IPS DF 6.9 (cell line): ENCODE measurements around the gene RLN3.
A peak's percentile ranks its signal among the peaks of the same experiment; 100 is the strongest.

Experiments used
- DNase-seq: peaks from one replicate; pipeline ENCODE4 v3.0.0-alpha.2; 2013; ENCODE audit warnings: low read depth, low spot score
- H3K27ac ChIP-seq: one replicate; pipeline ENCODE4 v1.5.1; 2013; ENCODE audit warnings: low read length, control low read depth
- H3K27me3 ChIP-seq: 2 replicates; pipeline ENCODE4 v1.6.1; 2013; ENCODE audit warnings: mild to moderate bottlenecking, low read length; ENCODE audit not compliant: control insufficient read depth, insufficient read depth
- H3K36me3 ChIP-seq: 2 replicates; pipeline ENCODE4 v1.6.1; 2013; ENCODE audit warnings: low read length; ENCODE audit not compliant: control insufficient read depth, insufficient read depth
- H3K4me1 ChIP-seq: 2 replicates; pipeline ENCODE4 v1.6.1; 2013; ENCODE audit warnings: low read length; ENCODE audit not compliant: control insufficient read depth, insufficient read depth
- H3K4me3 ChIP-seq: 2 replicates; pipeline ENCODE4 v1.5.1; 2013; ENCODE audit warnings: mild to moderate bottlenecking, low read length
- H3K9me3 ChIP-seq: 2 replicates; pipeline ENCODE4 v1.6.1; 2013; ENCODE audit warnings: low read length, inconsistent platforms; ENCODE audit not compliant: control insufficient read depth, insufficient read depth
- WGBS: extraction: QIAGEN DNeasy Blood & Tissue Kit; methylation state at CpG from one replicate; pipeline ENCODE4 v1.1.7; 2013; ENCODE audit warnings: mixed read lengths, missing lambda C conversion rate; ENCODE audit not compliant: insufficient read length, insufficient coverage; 5-methylcytosine and 5-hydroxymethylcytosine counted together

Gene RLN3, protein sequence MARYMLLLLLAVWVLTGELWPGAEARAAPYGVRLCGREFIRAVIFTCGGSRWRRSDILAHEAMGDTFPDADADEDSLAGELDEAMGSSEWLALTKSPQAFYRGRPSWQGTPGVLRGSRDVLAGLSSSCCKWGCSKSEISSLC

DNA sequence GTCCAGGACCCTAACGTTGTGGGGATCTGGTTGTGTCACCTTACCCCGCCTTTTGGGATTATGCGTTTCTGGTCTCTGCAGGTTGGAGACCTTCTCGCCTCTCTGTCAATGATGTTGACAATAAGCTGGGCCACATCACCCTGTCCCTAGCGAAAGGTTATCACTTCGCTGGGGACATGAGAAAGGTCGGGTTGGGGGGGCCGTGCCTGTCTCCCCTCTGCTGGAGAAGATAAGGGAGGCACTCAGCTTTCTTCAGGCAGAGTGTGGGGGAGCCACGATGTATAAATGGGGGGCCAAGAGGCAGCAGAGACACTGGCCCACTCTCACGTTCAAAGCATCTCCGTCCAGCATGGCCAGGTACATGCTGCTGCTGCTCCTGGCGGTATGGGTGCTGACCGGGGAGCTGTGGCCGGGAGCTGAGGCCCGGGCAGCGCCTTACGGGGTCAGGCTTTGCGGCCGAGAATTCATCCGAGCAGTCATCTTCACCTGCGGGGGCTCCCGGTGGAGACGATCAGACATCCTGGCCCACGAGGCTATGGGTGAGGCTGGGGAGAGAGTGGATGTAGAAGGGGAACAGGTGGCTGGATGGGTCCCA is at the start of gene RLN3:
Gene RLN3, plus strand, starts transcription at position 293 of the 595 bp plus-strand sequence. Its CDS starts 57 bp downstream, at position 350.
- WGBS, result no CpG with 5 or more reads among the region's 24 CpGs
- DNase-seq, result no peak
- Histone ChIP-seq H3K4me3 (no peak within 1 kb of the TSS), H3K27ac (no peak within 1 kb of the TSS), H3K27me3 (no peaks in the 10 kb centered on the region), H3K4me1 (no peaks in the 10 kb centered on the region; the same call in 1 of the 2 replicates), H3K9me3 (no peaks in the 10 kb centered on the region), H3K36me3 (no peaks in the 10 kb centered on the region)

DNA sequence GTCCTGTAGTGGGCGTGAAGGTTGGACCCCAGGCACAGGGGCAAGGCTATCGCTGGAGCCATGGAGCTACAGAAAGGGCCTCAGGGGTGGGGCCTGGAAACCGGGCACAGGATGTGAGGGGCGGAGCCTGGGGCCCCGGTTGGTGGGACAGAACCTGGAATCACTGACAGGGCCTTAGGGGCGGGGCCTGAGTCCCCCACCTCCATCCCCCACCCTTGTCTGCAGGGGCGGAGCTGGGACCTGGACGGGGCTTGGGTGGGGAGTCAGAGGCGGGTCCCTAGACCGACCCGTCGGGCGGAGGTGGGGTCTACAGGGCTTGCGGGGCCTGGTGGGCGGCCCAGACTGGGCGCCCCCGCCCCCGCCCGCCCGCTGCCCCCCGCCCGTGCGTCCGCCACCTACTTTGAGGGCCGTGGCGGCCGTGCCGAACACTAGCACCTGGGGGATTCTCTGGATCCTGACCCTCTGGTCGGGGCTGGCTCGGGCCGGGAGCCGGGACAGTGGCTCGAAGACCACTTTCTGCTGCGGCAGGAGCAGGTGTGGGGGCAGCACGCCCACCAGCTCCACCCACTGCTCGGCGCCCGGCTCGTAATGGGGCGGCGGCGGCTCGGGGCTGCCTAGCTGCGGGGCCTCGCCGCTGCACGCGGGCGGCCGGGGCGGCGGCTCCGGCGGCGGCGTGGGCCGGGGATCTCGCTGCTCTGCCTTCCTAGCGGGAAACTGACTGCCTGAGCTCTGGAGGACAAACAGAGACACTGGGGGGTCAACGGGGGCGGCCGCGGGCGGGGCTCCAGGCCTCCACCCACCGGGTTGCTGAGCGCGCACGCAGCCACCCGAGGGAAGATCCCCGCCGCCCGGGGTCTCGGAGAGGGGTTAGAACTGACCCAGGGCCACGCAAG is 49.4 kb upstream of the RLN3 start:
- Histone ChIP-seq H3K27me3 (no peaks in the 10 kb centered on the region), H3K4me3 (peak overlapping the region; percentile 34; the same call in 1 of the 2 replicates), H3K27ac (no peak overlapping the region), H3K4me1 (peaks cover 10% of the 10 kb centered on the region), H3K36me3 (peaks cover 2% of the 10 kb centered on the region; the same call in 1 of the 2 replicates), H3K9me3 (no peaks in the 10 kb centered on the region)
- WGBS, result no CpG with 5 or more reads among the region's 74 CpGs
- DNase-seq, result peak; percentile 93

DNA sequence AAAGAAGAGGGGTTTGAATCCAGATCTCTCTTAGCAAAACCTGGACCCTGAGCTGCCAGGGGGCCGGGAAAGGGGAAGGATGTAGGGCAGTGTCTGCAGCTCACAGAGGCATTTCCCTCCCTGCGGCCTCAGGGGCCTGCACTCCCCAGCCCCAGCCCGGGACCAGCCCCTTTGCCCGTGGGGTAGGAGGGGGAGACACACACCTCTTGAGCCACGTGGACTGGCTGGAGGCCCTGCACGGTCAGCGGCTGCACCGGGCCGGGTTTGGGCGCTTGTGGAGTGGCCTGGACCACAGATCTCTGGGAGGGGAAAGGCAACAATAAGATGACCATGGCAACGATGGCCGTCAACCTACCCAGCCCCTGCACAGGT is 48.7 kb upstream of the RLN3 start:
- no peak for DNase-seq
- Histone ChIP-seq H3K9me3 (no peaks in the 10 kb centered on the region), H3K4me1 (peaks cover 14% of the 10 kb centered on the region), H3K27me3 (no peaks in the 10 kb centered on the region), H3K36me3 (peaks cover 2% of the 10 kb centered on the region; the same call in 1 of the 2 replicates), H3K4me3 (peak overlapping the region; percentile 34; the same call in 1 of the 2 replicates), H3K27ac (no peak overlapping the region)
- WGBS, result no CpG with 5 or more reads among the region's 12 CpGs

DNA sequence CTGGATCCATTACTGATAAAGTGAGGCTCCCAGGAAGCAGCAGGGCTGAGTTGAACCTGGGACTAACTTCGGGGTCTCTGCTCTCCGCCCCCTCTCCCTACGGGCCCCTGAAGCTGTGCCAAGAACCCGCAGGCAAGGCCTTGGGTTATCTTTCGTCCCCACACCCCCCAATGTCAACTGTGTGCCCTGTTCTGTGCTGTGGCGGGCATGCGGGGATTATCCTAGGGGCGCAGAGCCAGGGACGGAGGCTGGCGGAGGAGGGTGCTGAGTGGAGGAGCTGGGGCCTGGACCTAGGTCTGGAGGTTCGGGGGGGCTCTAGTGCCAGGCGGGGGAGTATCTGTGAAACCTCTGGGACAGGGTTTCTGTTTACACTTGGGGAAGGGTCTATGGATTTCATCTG is 48.3 kb upstream of the RLN3 start:
- Histone ChIP-seq H3K4me3 (no peak overlapping the region), H3K36me3 (peaks cover 2% of the 10 kb centered on the region; the same call in 1 of the 2 replicates), H3K9me3 (no peaks in the 10 kb centered on the region), H3K27me3 (no peaks in the 10 kb centered on the region), H3K4me1 (peaks cover 12% of the 10 kb centered on the region), H3K27ac (no peak overlapping the region)
- no peak for DNase-seq
- no CpG with 5 or more reads among the region's 12 CpGs for WGBS

DNA sequence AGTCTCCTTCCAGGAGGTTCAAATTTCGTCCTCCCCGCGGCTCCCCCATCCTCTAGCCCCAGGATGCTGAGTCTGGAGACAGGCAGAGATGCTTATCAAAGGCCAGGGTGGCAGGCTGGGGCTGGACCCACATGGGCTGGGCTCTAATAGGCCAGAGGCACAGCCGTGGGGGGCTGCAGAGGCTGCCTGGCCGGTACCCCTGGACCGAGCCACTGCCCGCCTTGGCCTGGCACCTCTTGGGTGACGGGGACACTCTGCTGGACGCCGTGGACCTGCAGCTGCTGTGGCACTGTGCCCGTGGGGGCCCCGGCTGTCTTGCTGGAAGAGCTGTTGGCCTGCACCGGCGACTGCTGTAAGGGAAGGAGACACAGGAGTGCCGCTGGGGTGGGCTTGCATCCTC is 47.6 kb upstream of the RLN3 start:
- peaks cover 2% of the 10 kb centered on the region; the same call in 1 of the 2 replicates for H3K36me3 ChIP-seq
- no peak for DNase-seq
- H3K4me1 ChIP-seq, result peaks cover 12% of the 10 kb centered on the region
- no CpG with 5 or more reads among the region's 15 CpGs for WGBS
- H3K9me3 ChIP-seq, result no peaks in the 10 kb centered on the region
- no peak overlapping the region for H3K27ac ChIP-seq
- H3K27me3 ChIP-seq, result no peaks in the 10 kb centered on the region
- no peak overlapping the region for H3K4me3 ChIP-seq

DNA sequence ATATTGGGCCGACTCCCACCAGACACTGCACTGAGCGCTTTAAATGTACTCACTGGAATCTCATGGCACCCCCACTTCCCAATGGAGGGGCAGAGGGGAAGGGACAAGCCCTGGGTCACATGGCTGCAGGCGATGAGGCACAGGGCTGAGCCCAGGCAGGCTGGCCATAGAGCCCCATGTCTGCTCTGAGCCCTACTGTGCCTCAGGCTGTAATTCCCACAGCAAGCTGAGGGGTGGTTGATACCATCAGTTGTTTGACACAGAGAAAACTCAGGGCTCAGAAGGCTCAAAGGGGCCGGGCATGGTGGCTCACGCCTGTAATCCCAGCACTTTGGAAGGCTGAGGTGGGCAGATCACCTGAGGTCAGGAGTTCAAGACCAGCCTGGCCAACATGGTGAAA is 46.9 kb upstream of the RLN3 start:
- Histone ChIP-seq H3K4me3 (no peak overlapping the region), H3K36me3 (peaks cover 2% of the 10 kb centered on the region; the same call in 1 of the 2 replicates), H3K9me3 (no peaks in the 10 kb centered on the region), H3K27ac (no peak overlapping the region), H3K4me1 (peaks cover 15% of the 10 kb centered on the region), H3K27me3 (no peaks in the 10 kb centered on the region)
- DNase-seq, result no peak
- no CpG with 5 or more reads among the region's 5 CpGs for WGBS

DNA sequence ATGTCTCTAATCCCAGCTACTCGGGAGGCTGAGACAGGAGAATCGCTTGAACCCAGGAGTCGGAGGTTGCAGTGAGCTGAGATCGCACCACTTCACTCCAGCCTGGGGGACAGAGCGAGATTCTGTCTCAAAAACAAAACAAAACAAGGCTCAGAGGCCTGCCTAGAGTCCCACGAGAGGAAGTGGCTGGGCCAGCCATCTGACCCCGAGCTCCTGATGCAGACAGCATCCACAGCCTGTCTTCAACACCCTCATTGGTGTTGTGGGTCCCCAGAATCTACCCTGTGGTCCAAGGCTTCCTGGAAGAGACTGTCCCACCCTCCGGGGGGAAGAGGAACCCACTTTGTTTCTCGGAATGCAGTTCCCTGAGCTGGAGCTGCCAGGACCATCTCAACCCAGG is 46.5 kb upstream of the RLN3 start:
- no peaks in the 10 kb centered on the region for H3K9me3 ChIP-seq
- no peaks in the 10 kb centered on the region for H3K27me3 ChIP-seq
- WGBS, result no CpG with 5 or more reads among the region's 9 CpGs
- H3K4me3 ChIP-seq, result no peak overlapping the region
- no peak overlapping the region for H3K27ac ChIP-seq
- H3K36me3 ChIP-seq, result peaks cover 2% of the 10 kb centered on the region; the same call in 1 of the 2 replicates
- peaks cover 18% of the 10 kb centered on the region for H3K4me1 ChIP-seq
- DNase-seq, result no peak

DNA sequence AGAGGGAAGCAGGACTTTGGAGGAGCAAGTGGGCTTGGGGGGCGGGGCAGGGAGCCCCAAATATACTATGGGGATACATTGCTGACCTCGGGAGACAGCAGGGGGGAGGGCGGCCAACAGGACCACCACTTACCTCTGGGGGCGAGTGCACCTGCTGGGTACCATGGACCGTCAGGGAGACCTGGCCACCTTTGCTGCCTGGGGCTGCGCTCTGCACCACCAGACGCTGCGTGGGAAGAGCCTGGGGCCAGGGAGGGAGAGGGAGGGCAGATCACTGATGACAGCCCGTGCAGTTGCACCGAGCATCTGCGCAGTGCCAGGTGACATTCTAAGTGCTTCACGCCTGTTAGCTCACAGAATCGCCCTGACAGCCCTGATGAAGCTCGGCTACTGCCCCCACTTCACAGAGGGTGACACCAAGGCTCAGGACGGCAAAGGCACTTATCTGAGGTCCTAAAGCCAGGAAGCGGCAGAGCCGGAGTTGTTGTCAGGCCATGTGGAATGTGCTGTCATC is 45.9 kb upstream of the RLN3 start:
- DNase-seq, result no peak
- Histone ChIP-seq H3K27ac (no peak overlapping the region), H3K27me3 (no peaks in the 10 kb centered on the region), H3K9me3 (no peaks in the 10 kb centered on the region), H3K36me3 (peaks cover 2% of the 10 kb centered on the region; the same call in 1 of the 2 replicates), H3K4me3 (no peak overlapping the region), H3K4me1 (peaks cover 22% of the 10 kb centered on the region)
- no CpG with 5 or more reads among the region's 17 CpGs for WGBS

DNA sequence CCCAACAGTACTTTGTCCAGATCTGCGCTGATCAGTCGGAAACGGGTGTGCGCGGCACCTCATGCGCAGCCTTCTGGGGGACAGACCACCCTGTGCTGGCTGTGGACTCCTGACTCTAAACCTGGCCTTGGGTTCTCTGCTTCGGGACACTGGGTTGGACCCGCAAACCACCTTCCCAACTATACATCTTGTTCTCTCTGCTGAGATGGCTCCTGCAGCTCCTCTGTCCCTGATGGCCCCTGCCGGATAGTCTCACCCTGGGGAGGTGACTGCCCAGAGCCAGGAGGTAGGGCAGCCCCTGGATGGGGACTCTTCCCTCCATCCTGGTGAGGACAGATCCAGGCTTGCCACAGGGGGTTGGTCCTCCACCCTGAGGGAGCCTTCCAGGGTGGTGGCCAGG is 45.2 kb upstream of the RLN3 start:
- WGBS, result no CpG with 5 or more reads among the region's 9 CpGs
- no peak overlapping the region for H3K4me3 ChIP-seq
- H3K27ac ChIP-seq, result no peak overlapping the region
- peaks cover 23% of the 10 kb centered on the region for H3K4me1 ChIP-seq
- no peak for DNase-seq
- H3K36me3 ChIP-seq, result peaks cover 2% of the 10 kb centered on the region; the same call in 1 of the 2 replicates
- no peaks in the 10 kb centered on the region for H3K27me3 ChIP-seq
- no peaks in the 10 kb centered on the region for H3K9me3 ChIP-seq

DNA sequence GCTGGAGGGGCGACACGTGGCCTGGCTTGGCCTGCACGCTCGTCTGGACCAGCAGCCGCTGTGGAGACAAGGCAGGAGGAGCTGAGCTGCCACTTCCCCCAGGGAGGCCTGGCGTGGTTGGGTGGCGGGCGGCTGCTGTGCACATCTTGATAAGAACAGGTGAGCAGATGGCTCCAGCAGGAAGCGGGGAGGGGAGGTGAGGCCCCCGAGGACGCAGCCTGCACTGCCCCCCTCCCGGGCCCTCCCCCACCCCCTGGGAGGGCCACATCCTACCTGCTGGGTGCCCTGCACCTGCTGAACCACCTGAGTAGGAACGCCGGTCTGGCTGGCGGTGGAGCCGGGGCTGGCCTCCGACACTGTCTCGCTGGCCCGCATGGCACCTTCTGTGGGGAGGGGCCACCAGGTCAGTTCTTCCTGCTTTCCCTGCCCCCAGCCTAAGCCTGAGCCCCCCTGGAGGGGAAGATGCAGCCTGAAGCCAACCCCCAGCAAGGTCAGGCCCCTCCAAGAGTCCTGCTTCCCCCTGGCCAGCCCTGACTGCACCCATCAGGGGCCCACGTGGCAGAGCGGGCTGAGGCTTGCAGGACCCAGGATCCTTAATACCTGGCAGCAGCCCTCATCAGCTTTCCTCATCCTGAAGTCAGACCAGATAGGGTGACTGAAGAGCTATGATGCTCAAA is 44.6 kb upstream of the RLN3 start:
- peaks cover 23% of the 10 kb centered on the region for H3K4me1 ChIP-seq
- no peaks in the 10 kb centered on the region for H3K9me3 ChIP-seq
- no peak overlapping the region for H3K4me3 ChIP-seq
- H3K27ac ChIP-seq, result no peak overlapping the region
- WGBS, result no CpG with 5 or more reads among the region's 21 CpGs
- H3K27me3 ChIP-seq, result no peaks in the 10 kb centered on the region
- peaks cover 2% of the 10 kb centered on the region; the same call in 1 of the 2 replicates for H3K36me3 ChIP-seq
- no peak for DNase-seq
